ENCODE measurements around the gene KCNIP1.

- TF ChIP-seq POLR2A (IDR thresholded peaks at IDR 0.05), result no peak
- TF ChIP-seq, protein P1, sequence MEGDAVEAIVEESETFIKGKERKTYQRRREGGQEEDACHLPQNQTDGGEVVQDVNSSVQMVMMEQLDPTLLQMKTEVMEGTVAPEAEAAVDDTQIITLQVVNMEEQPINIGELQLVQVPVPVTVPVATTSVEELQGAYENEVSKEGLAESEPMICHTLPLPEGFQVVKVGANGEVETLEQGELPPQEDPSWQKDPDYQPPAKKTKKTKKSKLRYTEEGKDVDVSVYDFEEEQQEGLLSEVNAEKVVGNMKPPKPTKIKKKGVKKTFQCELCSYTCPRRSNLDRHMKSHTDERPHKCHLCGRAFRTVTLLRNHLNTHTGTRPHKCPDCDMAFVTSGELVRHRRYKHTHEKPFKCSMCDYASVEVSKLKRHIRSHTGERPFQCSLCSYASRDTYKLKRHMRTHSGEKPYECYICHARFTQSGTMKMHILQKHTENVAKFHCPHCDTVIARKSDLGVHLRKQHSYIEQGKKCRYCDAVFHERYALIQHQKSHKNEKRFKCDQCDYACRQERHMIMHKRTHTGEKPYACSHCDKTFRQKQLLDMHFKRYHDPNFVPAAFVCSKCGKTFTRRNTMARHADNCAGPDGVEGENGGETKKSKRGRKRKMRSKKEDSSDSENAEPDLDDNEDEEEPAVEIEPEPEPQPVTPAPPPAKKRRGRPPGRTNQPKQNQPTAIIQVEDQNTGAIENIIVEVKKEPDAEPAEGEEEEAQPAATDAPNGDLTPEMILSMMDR (IDR thresholded peaks at IDR 0.05), result no peak
Observed at GRCh38 chr5:170662966-170663365, 159.1 kb downstream of the KCNIP1 start.
